Measurements from ENCODE around the gene NIM1K.

GRCh38 chr5:43243270-43243669, 51.2 kb downstream of the NIM1K start:
- TF ChIP-seq ZNF776 (tag by site-specific recombination; IDR thresholded peaks at IDR 0.05; ENCODE audit: borderline replicate concordance) = no peak
- TF ChIP-seq HOXD13 (CRISPR knock-in tag; IDR thresholded peaks at IDR 0.05; ENCODE audit: borderline replicate concordance) = no peak
- TF ChIP-seq ZNF704 (tag by site-specific recombination; IDR thresholded peaks at IDR 0.05) = no peak
- TF ChIP-seq, protein P1, sequence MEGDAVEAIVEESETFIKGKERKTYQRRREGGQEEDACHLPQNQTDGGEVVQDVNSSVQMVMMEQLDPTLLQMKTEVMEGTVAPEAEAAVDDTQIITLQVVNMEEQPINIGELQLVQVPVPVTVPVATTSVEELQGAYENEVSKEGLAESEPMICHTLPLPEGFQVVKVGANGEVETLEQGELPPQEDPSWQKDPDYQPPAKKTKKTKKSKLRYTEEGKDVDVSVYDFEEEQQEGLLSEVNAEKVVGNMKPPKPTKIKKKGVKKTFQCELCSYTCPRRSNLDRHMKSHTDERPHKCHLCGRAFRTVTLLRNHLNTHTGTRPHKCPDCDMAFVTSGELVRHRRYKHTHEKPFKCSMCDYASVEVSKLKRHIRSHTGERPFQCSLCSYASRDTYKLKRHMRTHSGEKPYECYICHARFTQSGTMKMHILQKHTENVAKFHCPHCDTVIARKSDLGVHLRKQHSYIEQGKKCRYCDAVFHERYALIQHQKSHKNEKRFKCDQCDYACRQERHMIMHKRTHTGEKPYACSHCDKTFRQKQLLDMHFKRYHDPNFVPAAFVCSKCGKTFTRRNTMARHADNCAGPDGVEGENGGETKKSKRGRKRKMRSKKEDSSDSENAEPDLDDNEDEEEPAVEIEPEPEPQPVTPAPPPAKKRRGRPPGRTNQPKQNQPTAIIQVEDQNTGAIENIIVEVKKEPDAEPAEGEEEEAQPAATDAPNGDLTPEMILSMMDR (tag by site-specific recombination; IDR thresholded peaks at IDR 0.05) = no peak
- no peak for TF ChIP-seq YY1 (tag by site-specific recombination; IDR thresholded peaks at IDR 0.05)
- TF ChIP-seq, protein P2, sequence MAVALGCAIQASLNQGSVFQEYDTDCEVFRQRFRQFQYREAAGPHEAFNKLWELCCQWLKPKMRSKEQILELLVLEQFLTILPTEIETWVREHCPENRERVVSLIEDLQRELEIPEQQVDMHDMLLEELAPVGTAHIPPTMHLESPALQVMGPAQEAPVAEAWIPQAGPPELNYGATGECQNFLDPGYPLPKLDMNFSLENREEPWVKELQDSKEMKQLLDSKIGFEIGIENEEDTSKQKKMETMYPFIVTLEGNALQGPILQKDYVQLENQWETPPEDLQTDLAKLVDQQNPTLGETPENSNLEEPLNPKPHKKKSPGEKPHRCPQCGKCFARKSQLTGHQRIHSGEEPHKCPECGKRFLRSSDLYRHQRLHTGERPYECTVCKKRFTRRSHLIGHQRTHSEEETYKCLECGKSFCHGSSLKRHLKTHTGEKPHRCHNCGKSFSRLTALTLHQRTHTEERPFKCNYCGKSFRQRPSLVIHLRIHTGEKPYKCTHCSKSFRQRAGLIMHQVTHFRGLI (tag by site-specific recombination; IDR thresholded peaks at IDR 0.05) = no peak
- TF ChIP-seq ZNF175 (tag by site-specific recombination; IDR thresholded peaks at IDR 0.05) = no peak
- TF ChIP-seq ZNF501 (tag by site-specific recombination; IDR thresholded peaks at IDR 0.05) = no peak
